Ishikawa (cell line): ENCODE data around the gene SLC9A9.

Experiments used
- CEBPB ChIP-seq: IDR thresholded peaks from 2 replicates; pipeline ENCODE4 v1.6.1; 2012
- CREB1 ChIP-seq: IDR thresholded peaks from 2 replicates; pipeline ENCODE4 v1.6.1; 2012; ENCODE audit warnings: low read depth
- EGR1 ChIP-seq: IDR thresholded peaks from 2 replicates; pipeline ENCODE4 v1.6.1; 2012
- EP300 ChIP-seq: IDR thresholded peaks from 2 replicates; pipeline ENCODE4 v1.6.1; 2012; ENCODE audit warnings: borderline replicate concordance
- FOXM1 ChIP-seq: IDR thresholded peaks from 2 replicates; pipeline ENCODE4 v1.6.1; 2012; ENCODE audit warnings: low read depth, borderline replicate concordance
- MAX ChIP-seq: IDR thresholded peaks from 2 replicates; pipeline ENCODE4 v1.6.1; 2012
- NFIC ChIP-seq: IDR thresholded peaks from 2 replicates; pipeline ENCODE4 v1.6.1; 2012
- RAD21 ChIP-seq: IDR thresholded peaks from 2 replicates; pipeline ENCODE4 v1.6.1; 2012; ENCODE audit warnings: low read depth
- TAF1 ChIP-seq: IDR thresholded peaks from 2 replicates; pipeline ENCODE4 v1.6.1; 2012; ENCODE audit warnings: low read depth, mild to moderate bottlenecking
- TCF12 ChIP-seq: IDR thresholded peaks from 2 replicates; pipeline ENCODE4 v1.6.1; 2012; ENCODE audit warnings: low read depth
- TEAD4 ChIP-seq: IDR thresholded peaks from 2 replicates; pipeline ENCODE4 v1.6.1; 2012
- USF1 ChIP-seq: IDR thresholded peaks from 2 replicates; pipeline ENCODE4 v1.6.1; 2012
- YY1 ChIP-seq: IDR thresholded peaks from 2 replicates; pipeline ENCODE4 v1.6.1; 2012; ENCODE audit warnings: low read depth
- ZBTB7A ChIP-seq: IDR thresholded peaks from 2 replicates; pipeline ENCODE4 v1.6.1; 2012; ENCODE audit warnings: low read depth
- TF ChIP-seq, protein P1 (sequence below): IDR thresholded peaks from 2 replicates; pipeline ENCODE4 v1.6.1; 2012; ENCODE audit warnings: low read depth, mild to moderate bottlenecking

SLC9A9 gene

GRCh38 chr3:143653493-143653892 is 194.8 kb downstream of the SLC9A9 start:
- TF ChIP-seq, protein P1, sequence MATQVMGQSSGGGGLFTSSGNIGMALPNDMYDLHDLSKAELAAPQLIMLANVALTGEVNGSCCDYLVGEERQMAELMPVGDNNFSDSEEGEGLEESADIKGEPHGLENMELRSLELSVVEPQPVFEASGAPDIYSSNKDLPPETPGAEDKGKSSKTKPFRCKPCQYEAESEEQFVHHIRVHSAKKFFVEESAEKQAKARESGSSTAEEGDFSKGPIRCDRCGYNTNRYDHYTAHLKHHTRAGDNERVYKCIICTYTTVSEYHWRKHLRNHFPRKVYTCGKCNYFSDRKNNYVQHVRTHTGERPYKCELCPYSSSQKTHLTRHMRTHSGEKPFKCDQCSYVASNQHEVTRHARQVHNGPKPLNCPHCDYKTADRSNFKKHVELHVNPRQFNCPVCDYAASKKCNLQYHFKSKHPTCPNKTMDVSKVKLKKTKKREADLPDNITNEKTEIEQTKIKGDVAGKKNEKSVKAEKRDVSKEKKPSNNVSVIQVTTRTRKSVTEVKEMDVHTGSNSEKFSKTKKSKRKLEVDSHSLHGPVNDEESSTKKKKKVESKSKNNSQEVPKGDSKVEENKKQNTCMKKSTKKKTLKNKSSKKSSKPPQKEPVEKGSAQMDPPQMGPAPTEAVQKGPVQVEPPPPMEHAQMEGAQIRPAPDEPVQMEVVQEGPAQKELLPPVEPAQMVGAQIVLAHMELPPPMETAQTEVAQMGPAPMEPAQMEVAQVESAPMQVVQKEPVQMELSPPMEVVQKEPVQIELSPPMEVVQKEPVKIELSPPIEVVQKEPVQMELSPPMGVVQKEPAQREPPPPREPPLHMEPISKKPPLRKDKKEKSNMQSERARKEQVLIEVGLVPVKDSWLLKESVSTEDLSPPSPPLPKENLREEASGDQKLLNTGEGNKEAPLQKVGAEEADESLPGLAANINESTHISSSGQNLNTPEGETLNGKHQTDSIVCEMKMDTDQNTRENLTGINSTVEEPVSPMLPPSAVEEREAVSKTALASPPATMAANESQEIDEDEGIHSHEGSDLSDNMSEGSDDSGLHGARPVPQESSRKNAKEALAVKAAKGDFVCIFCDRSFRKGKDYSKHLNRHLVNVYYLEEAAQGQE, result no peak
- no peak for TF ChIP-seq RAD21
- no peak for TF ChIP-seq CEBPB
- no peak for TF ChIP-seq ZBTB7A
- no peak for TF ChIP-seq NFIC
- no peak for TF ChIP-seq CREB1
- TF ChIP-seq TEAD4, result no peak
- no peak for TF ChIP-seq TAF1
- no peak for TF ChIP-seq USF1
- no peak for TF ChIP-seq FOXM1
- TF ChIP-seq EGR1, result no peak
- no peak for TF ChIP-seq EP300
- no peak for TF ChIP-seq MAX
- no peak for TF ChIP-seq YY1
- no peak for TF ChIP-seq TCF12

DNA sequence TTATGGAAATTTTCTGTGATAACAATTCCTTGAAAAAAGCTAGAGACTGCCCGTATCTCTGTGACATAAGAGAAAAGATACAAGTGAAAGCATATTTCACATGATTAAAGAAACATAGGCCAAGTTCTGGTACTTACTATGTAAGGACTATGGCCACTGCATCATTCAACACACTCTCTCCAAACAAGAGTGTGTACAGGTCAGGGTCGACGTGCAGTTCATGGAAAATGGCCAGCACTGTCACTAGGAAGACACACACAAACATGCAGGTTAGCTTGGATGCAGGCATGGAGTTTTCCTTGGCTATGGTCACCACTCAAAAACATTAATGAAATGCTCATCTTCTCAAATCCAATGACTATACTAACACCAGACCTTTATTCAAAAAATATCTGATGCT is 196.2 kb downstream of the SLC9A9 start:
- no peak for TF ChIP-seq EGR1
- TF ChIP-seq CEBPB, result no peak
- TF ChIP-seq, protein P1, result no peak
- TF ChIP-seq RAD21, result no peak
- no peak for TF ChIP-seq FOXM1
- no peak for TF ChIP-seq TEAD4
- no peak for TF ChIP-seq EP300
- no peak for TF ChIP-seq CREB1
- TF ChIP-seq USF1, result no peak
- TF ChIP-seq ZBTB7A, result no peak
- no peak for TF ChIP-seq TCF12
- TF ChIP-seq TAF1, result no peak
- no peak for TF ChIP-seq NFIC
- no peak for TF ChIP-seq YY1
- no peak for TF ChIP-seq MAX

- TF ChIP-seq CEBPB (no peak), TCF12 (no peak), RAD21 (no peak), EGR1 (no peak), NFIC (no peak), ZBTB7A (no peak)
- TF ChIP-seq, protein P1, result no peak
These were observed 197.4 kb downstream of the SLC9A9 start for GRCh38 chr3:143650827-143651226.

DNA sequence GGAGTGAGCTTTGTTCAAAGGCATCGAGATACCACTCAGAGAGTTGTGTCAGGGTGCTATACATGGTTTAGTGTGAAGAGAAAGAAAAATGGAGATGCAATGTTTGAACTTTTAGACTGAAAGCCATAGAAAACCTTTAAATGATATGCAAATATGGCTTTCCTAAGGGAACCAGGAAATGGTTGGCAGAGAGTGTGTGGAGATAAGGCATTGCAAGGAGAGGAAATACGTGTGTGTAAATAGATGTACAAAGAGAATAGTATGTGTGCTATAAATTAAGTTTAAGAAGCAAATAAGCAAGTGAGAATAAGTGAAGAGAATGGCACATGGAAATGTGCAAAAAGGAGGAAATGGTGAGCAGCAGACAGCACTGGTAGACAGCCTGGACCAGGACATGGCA is 198.1 kb downstream of the SLC9A9 start:
- TF ChIP-seq CEBPB, result no peak

DNA sequence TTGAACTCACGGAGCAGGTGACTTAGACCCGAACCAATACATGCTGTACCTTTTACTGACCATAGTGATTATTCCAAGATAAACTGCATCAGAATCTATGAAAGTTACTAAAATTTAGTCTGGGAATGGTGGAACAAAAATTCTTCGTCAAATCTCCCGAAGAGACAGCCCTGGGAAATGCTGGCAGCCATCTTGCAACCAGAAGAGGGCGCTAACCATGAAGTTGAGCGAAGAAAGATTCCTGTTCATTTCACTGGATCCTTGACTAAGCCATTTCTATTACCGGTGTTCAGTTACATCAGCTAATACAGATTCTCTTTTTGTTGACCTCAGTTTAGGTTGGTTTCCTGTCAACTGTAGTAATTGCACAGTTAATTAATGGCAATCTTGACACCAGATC is 199.6 kb downstream of the SLC9A9 start:
- peak; percentile 14 for TF ChIP-seq RAD21
- TF ChIP-seq FOXM1, result no peak
- no peak for TF ChIP-seq TCF12
